HEK293 (cell line): ENCODE results near the gene CLNK.

Experiments used
- ZNF558 ChIP-seq: fragments of 450-650 bp; formaldehyde crosslinking; IDR thresholded peaks from 2 replicates; pipeline ENCODE4 v1.5.1; 2016; ENCODE audit warnings: missing biosample characterization, missing genetic modification characterization
- ZNF585B ChIP-seq: fragments of 450-650 bp; formaldehyde crosslinking; IDR thresholded peaks from 2 replicates; pipeline ENCODE4 v1.5.1; 2016; ENCODE audit warnings: missing biosample characterization, missing genetic modification characterization

- TF ChIP-seq ZNF585B (tag by site-specific recombination) (no peak), ZNF558 (no peak)
These were observed 102.4 kb downstream of the CLNK start for GRCh38 chr4:10582059-10582686.
